ENCODE data around the gene SPATA31D4. TPM values are rescaled to one million over a fixed set of nuclear protein-coding genes. Genes with fewer than 3 reads are reported as not detected.
"Not testable (repeated sequence)": the region's sequence is repeated elsewhere in the genome, so short reads cannot be mapped to it uniquely, and the experiment has no call there.

The SPATA31D4 gene
- total RNA-seq, 1 experiment from 2014 or later: not detected

GRCh38 chr9:81933547-81933946 is 5.3 kb downstream of the SPATA31D4 start:
- CTCF ChIA-PET; H3K27me3 ChIP-seq (replicated peaks; ENCODE audit: insufficient read depth, low read depth, low read length, poor library complexity); POLR2A ChIA-PET (ENCODE audit: low non-redundant PET); H3K9me3 ChIP-seq (ENCODE audit: low read depth, low read length, poor library complexity, severe bottlenecking); H3K36me3 ChIP-seq (ENCODE audit: insufficient read depth, low read length, poor library complexity, severe bottlenecking); intact Hi-C loops (cut with micrococcal nuclease; ENCODE audit: unreplicated experiment); H3K4me3 ChIP-seq (ENCODE audit: low read depth, low read length, poor library complexity, severe bottlenecking); DNase-seq (ENCODE audit: low spot score); H3K27ac ChIP-seq (ENCODE audit: low read depth, low read length, poor library complexity, severe bottlenecking); H3K4me1 ChIP-seq (ENCODE audit: insufficient read depth, low read length, poor library complexity, severe bottlenecking); BruUV-seq (replicated peaks): not testable (repeated sequence)

- H3K4me3 ChIP-seq (ENCODE audit: low read depth, low read length, poor library complexity, severe bottlenecking); BruUV-seq (replicated peaks); H3K27ac ChIP-seq (ENCODE audit: low read depth, low read length, poor library complexity, severe bottlenecking); H3K27me3 ChIP-seq (replicated peaks; ENCODE audit: insufficient read depth, low read depth, low read length, poor library complexity); POLR2A ChIA-PET (ENCODE audit: low non-redundant PET); DNase-seq (ENCODE audit: low spot score); H3K9me3 ChIP-seq (ENCODE audit: low read depth, low read length, poor library complexity, severe bottlenecking); H3K36me3 ChIP-seq (ENCODE audit: insufficient read depth, low read length, poor library complexity, severe bottlenecking); intact Hi-C loops (cut with micrococcal nuclease; ENCODE audit: unreplicated experiment); H3K4me1 ChIP-seq (ENCODE audit: insufficient read depth, low read length, poor library complexity, severe bottlenecking); CTCF ChIA-PET: not testable (repeated sequence)
Measured at GRCh38 chr9:81943393-81943792, 15.2 kb downstream of the SPATA31D4 start, which contains the start of gene SPATA31D3. Gene SPATA31D3, plus strand, starts transcription at chr9:81943500. Its CDS starts 86 bp downstream, at chr9:81943586.

- BruUV-seq (replicated peaks); DNase-seq (ENCODE audit: low spot score); H3K4me1 ChIP-seq (ENCODE audit: insufficient read depth, low read length, poor library complexity, severe bottlenecking); H3K27ac ChIP-seq (ENCODE audit: low read depth, low read length, poor library complexity, severe bottlenecking); H3K36me3 ChIP-seq (ENCODE audit: insufficient read depth, low read length, poor library complexity, severe bottlenecking); CTCF ChIA-PET; H3K4me3 ChIP-seq (ENCODE audit: low read depth, low read length, poor library complexity, severe bottlenecking); POLR2A ChIA-PET (ENCODE audit: low non-redundant PET); H3K9me3 ChIP-seq (ENCODE audit: low read depth, low read length, poor library complexity, severe bottlenecking); intact Hi-C loops (cut with micrococcal nuclease; ENCODE audit: unreplicated experiment); H3K27me3 ChIP-seq (replicated peaks; ENCODE audit: insufficient read depth, low read depth, low read length, poor library complexity): not testable (repeated sequence)
Measured at GRCh38 chr9:81948650-81949049, 20.4 kb downstream of the SPATA31D4 start.

- TF ChIP-seq CTCF (conservative IDR thresholded peaks at IDR 0.05; ENCODE audit: low read depth, low read length) (no peak), EZH2 (IDR thresholded peaks at IDR 0.05; ENCODE audit: borderline replicate concordance, low read depth, low read length, poor library complexity, severe bottlenecking) (no peak)
- H3K27ac ChIP-seq (ENCODE audit: low read depth, low read length, poor library complexity, severe bottlenecking): no peak overlapping the region
- CTCF ChIA-PET: no interaction called here
- no peaks in the 10 kb centered on the region for H3K4me1 ChIP-seq (ENCODE audit: insufficient read depth, low read length, poor library complexity, severe bottlenecking)
- POLR2A ChIA-PET (ENCODE audit: low non-redundant PET): no interaction called here
- H3K4me3 ChIP-seq (ENCODE audit: low read depth, low read length, poor library complexity, severe bottlenecking): no peak overlapping the region
- DNase-seq (ENCODE audit: low spot score): no peak
- intact Hi-C loops (cut with micrococcal nuclease; ENCODE audit: unreplicated experiment): no loop called here
- H3K27me3 ChIP-seq (replicated peaks; ENCODE audit: insufficient read depth, low read depth, low read length, poor library complexity): no peaks in the 10 kb centered on the region
- no peaks in the 10 kb centered on the region for H3K36me3 ChIP-seq (ENCODE audit: insufficient read depth, low read length, poor library complexity, severe bottlenecking)
- peaks cover 11% of the 10 kb centered on the region for H3K9me3 ChIP-seq (ENCODE audit: low read depth, low read length, poor library complexity, severe bottlenecking)
- BruUV-seq (replicated peaks): no TSS peak
Measured at GRCh38 chr9:81953096-81953495, 24.9 kb downstream of the SPATA31D4 start.

- TF ChIP-seq EZH2 (IDR thresholded peaks at IDR 0.05; ENCODE audit: borderline replicate concordance, low read depth, low read length, poor library complexity, severe bottlenecking) (no peak), CTCF (conservative IDR thresholded peaks at IDR 0.05; ENCODE audit: low read depth, low read length) (no peak)
- H3K4me3 ChIP-seq (ENCODE audit: low read depth, low read length, poor library complexity, severe bottlenecking): no peak overlapping the region
- BruUV-seq (replicated peaks): no TSS peak
- ChIA-PET CTCF (no interaction called here), POLR2A (ENCODE audit: low non-redundant PET) (no interaction called here)
- no peaks in the 10 kb centered on the region for H3K27me3 ChIP-seq (replicated peaks; ENCODE audit: insufficient read depth, low read depth, low read length, poor library complexity)
- DNase-seq (ENCODE audit: low spot score): no peak
- intact Hi-C loops (cut with micrococcal nuclease; ENCODE audit: unreplicated experiment): no loop called here
- H3K4me1 ChIP-seq (ENCODE audit: insufficient read depth, low read length, poor library complexity, severe bottlenecking): no peaks in the 10 kb centered on the region
- H3K36me3 ChIP-seq (ENCODE audit: insufficient read depth, low read length, poor library complexity, severe bottlenecking): no peaks in the 10 kb centered on the region
- no peak overlapping the region for H3K27ac ChIP-seq (ENCODE audit: low read depth, low read length, poor library complexity, severe bottlenecking)
- H3K9me3 ChIP-seq (ENCODE audit: low read depth, low read length, poor library complexity, severe bottlenecking): peaks cover 11% of the 10 kb centered on the region
Measured at GRCh38 chr9:81955625-81956024, 27.4 kb downstream of the SPATA31D4 start.

Data from A673 (cell line).